Chondrocyte (in vitro differentiated cells): ENCODE measurements around the gene FHL2. TPM values are rescaled to one million over a fixed set of nuclear protein-coding genes. Genes with fewer than 3 reads are reported as not detected.

Source experiments
- DNase-seq: peaks from one replicate; pipeline ENCODE4 v3.0.0; 2021; ENCODE audit warnings: mixed read lengths, low spot score
- H3K27ac Mint-ChIP-seq: one replicate; pipeline ENCODE4 v1.8.0; 2021; ENCODE audit warnings: mild to moderate bottlenecking, moderate library complexity, mixed read lengths; ENCODE audit not compliant: unreplicated experiment
- H3K27me3 Mint-ChIP-seq: 2 replicates; pipeline ENCODE4 v1.8.0; 2021; ENCODE audit warnings: low read depth, mixed read lengths
- H3K36me3 Mint-ChIP-seq: 2 replicates; pipeline ENCODE4 v1.8.0; 2021; ENCODE audit warnings: low read depth, mixed read lengths
- H3K4me1 Mint-ChIP-seq: 2 replicates; pipeline ENCODE4 v1.8.0; 2021; ENCODE audit warnings: low read depth, mild to moderate bottlenecking, mixed read lengths
- H3K4me3 Mint-ChIP-seq: one replicate; pipeline ENCODE4 v1.8.0; 2021; ENCODE audit warnings: mild to moderate bottlenecking, moderate library complexity, mixed read lengths; ENCODE audit not compliant: unreplicated experiment
- H3K9me3 Mint-ChIP-seq: 2 replicates; pipeline ENCODE4 v1.8.0; 2021; ENCODE audit warnings: low read depth, mixed read lengths
- long read RNA-seq: library from polyadenylated mRNA; stranded (forward); transcript quantifications from one replicate; pipeline ENCODE4 v2.0.0, GENCODE V29; 2021
- total RNA-seq: library from RNA; stranded (reverse); gene quantifications from 3 replicates; pipeline ENCODE4 v1.2.1, GENCODE V29; 2021
- TF ChIP-seq, protein P1 (sequence below): fragments of 200-600 bp; sonication (generic); IDR thresholded peaks from 2 replicates; pipeline ENCODE4 v1.5.0; 2021; ENCODE audit warnings: antibody characterized with exemption, mild to moderate bottlenecking, moderate library complexity

FHL2 gene
- 63.6 to 104 TPM (median 97.3 TPM) in 3 replicates for total RNA-seq
- long read RNA-seq, transcript FHL2-206 (6 exons, 1,367 nt), result minor isoform, 40 of 148 reads
- long read RNA-seq, transcript FHL2-202 (7 exons, 1,769 nt), result minor isoform, 34 of 148 reads
- long read RNA-seq, transcript FHL2-201 (7 exons, 1,462 nt), result minor isoform, 21 of 148 reads
- long read RNA-seq, transcript FHL2-205 (6 exons, 1,531 nt), result major isoform, 44 of 148 reads
- long read RNA-seq, partial matches to known transcripts, result 3 of 148 reads
- long read RNA-seq, other reads (novel, unspliced or antisense), result 3 of 148 reads

DNA sequence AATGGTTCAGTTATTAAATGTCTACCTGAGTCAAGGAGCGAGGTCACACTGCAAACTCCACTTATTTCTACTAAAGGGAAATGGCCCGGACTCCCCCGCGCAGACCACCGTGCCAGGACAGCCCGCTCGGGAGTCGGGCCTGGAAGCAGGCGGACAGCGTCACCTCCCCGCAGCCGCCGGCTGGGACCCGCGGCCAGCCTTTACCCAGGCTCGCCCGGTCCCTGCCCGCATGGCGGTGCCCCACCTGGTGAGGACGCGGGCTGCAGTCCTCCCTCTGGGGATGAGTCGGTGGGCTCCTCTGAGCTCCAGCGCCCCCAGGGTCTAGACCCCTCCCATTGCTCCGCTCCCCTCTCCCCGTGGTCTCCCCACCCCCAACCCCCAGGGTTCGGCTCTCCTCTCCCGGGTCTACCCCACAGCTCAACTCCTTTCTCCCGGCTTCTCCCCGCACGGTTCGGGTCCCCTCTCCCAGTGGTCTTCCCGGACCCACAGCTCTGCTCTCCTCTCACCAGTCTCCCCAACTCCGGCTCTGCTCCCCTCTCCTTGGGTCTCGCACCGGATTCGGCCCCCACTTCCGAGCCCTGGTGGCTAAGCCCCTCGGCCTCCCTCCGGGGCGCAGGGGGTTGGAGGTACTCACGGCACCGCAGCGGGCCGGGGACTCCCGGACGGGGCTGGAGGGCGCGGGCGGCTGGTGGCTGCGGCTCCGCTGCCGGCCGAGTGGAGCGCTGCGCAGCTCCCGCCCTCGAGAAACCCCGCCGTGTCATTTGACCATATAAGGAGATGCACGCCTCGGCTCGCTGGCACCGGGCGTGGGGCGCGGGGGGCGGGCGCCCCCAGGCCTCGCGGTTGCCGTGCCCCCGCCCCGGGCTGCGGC is at the start of gene FHL2:
Gene FHL2, minus strand, starts transcription at position 716 of the 871 bp plus-strand sequence. CDS start 12,535 bp downstream, outside the sequence.
- peak within 1 kb of the TSS; percentile 94 for H3K4me3 Mint-ChIP-seq
- H3K27me3 Mint-ChIP-seq, result no peaks in the 10 kb centered on the region
- no peaks in the 10 kb centered on the region for H3K9me3 Mint-ChIP-seq
- DNase-seq, result no peak
- H3K4me1 Mint-ChIP-seq, result peaks cover 68% of the 10 kb centered on the region
- peaks cover 16% of the 10 kb centered on the region for H3K36me3 Mint-ChIP-seq
- H3K27ac Mint-ChIP-seq, result peak within 1 kb of the TSS; percentile 93
- TF ChIP-seq, protein P1, sequence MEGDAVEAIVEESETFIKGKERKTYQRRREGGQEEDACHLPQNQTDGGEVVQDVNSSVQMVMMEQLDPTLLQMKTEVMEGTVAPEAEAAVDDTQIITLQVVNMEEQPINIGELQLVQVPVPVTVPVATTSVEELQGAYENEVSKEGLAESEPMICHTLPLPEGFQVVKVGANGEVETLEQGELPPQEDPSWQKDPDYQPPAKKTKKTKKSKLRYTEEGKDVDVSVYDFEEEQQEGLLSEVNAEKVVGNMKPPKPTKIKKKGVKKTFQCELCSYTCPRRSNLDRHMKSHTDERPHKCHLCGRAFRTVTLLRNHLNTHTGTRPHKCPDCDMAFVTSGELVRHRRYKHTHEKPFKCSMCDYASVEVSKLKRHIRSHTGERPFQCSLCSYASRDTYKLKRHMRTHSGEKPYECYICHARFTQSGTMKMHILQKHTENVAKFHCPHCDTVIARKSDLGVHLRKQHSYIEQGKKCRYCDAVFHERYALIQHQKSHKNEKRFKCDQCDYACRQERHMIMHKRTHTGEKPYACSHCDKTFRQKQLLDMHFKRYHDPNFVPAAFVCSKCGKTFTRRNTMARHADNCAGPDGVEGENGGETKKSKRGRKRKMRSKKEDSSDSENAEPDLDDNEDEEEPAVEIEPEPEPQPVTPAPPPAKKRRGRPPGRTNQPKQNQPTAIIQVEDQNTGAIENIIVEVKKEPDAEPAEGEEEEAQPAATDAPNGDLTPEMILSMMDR, result peak; percentile 74

DNA sequence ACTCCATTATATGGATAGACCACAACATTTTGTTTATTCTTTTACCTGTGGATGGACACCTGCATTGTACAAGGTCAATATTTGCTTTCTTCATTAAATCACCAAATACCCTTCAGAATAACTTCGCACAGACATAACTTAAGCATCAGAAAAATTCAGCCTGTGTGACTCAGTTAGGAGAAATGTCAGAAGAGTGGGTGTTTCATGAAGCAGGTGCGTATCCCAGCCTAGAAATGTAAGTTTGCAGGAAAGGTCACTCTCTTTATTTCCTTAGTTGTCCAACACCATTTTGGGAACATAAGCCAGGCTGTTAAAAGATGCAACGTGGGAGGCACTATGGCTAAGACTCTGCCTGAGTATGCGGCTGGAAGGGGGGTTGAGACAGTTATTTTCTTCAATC is 48.6 kb upstream of the FHL2 start:
- Mint-ChIP-seq H3K27ac (no peak overlapping the region), H3K4me1 (peaks cover 16% of the 10 kb centered on the region), H3K36me3 (no peaks in the 10 kb centered on the region), H3K27me3 (peaks cover 12% of the 10 kb centered on the region), H3K9me3 (no peaks in the 10 kb centered on the region), H3K4me3 (no peak overlapping the region)
- TF ChIP-seq, protein P1, result no peak
- no peak for DNase-seq

- H3K9me3 Mint-ChIP-seq, result no peaks in the 10 kb centered on the region
- H3K27ac Mint-ChIP-seq, result no peak overlapping the region
- H3K36me3 Mint-ChIP-seq, result no peaks in the 10 kb centered on the region
- no peak overlapping the region for H3K4me3 Mint-ChIP-seq
- TF ChIP-seq, protein P1, result no peak
- H3K4me1 Mint-ChIP-seq, result peaks cover 16% of the 10 kb centered on the region
- peaks cover 13% of the 10 kb centered on the region for H3K27me3 Mint-ChIP-seq
- no peak for DNase-seq
These were observed 47.6 kb upstream of the FHL2 start for GRCh38 chr2:105446501-105446900.

DNA sequence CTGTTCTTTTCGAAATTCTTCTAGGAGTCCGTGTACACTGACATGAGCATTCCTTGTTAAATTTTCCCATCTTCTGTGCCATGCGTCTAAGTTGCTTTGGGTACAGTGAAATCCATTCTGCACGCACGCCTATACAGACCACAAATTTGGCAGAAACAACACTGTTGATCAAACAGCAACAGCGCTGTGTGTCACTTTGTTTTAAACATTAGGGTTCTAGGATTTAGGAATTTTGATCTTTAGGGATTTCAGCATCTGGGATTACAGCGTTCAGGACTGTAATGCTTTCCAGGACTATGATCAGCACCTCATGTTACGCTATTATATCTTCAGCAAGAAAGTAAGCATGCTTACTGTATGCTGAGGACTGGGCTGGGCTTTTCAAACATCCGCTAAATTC is 47.1 kb upstream of the FHL2 start:
- TF ChIP-seq, protein P1, result no peak
- no peak overlapping the region for H3K4me3 Mint-ChIP-seq
- H3K36me3 Mint-ChIP-seq, result no peaks in the 10 kb centered on the region
- no peak for DNase-seq
- no peak overlapping the region for H3K27ac Mint-ChIP-seq
- H3K4me1 Mint-ChIP-seq, result peaks cover 16% of the 10 kb centered on the region
- peaks cover 19% of the 10 kb centered on the region for H3K27me3 Mint-ChIP-seq
- no peaks in the 10 kb centered on the region for H3K9me3 Mint-ChIP-seq

GRCh38 chr2:105445498-105445897 is 46.6 kb upstream of the FHL2 start:
- H3K36me3 Mint-ChIP-seq, result no peaks in the 10 kb centered on the region
- no peaks in the 10 kb centered on the region for H3K9me3 Mint-ChIP-seq
- H3K27me3 Mint-ChIP-seq, result peaks cover 17% of the 10 kb centered on the region
- H3K4me1 Mint-ChIP-seq, result peaks cover 16% of the 10 kb centered on the region
- H3K4me3 Mint-ChIP-seq, result no peak overlapping the region
- TF ChIP-seq, protein P1, result no peak
- H3K27ac Mint-ChIP-seq, result no peak overlapping the region
- no peak for DNase-seq
